ENCODE results near the gene PYDC1.
A peak's percentile ranks its signal among the peaks of the same experiment; 100 is the strongest.
"Not testable (repeated sequence)": the region's sequence is repeated elsewhere in the genome, so short reads cannot be mapped to it uniquely, and the experiment has no call there.

The PYDC1 gene

DNA sequence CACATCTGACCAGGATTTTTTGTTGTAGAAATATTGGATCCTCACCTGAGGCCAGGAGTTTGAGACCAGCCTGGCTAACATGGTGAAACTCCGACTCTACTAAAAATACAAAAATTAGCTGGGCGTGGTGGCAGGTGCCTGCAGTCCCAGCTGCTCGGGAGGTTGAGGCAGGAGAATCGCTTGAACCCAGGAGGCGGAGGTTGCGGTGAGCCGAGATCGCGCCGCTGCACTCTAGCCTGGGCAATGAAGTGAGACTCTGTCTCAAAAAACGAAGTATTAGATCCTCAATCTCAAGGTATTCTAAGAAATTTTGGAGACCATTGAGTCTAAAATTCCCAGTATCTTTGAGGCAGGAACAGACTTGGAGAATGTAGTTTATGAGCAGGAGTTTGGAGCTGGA is 21.1 kb downstream of the PYDC1 start:
- DNase-seq: not testable (repeated sequence)

DNA sequence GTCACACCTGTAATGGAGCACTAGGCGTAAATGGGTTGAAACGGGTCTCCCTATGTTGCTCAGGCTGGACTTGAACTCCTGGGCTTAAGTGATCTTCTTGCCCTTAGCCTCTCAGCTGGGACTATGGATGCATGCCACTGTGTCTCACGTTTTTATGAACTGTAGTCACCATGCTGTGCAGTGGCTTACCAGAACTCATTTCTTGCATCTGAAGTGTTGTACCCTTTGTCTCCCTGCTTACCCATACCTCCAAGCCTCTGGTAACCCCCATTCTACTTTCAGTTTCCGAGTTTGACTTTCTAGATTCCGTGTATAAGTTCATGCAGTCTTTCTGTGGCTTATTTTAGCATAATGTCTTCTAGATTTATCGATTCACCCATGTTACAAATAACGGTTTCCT is 22.0 kb downstream of the PYDC1 start:
- DNase-seq: no peak

DNA sequence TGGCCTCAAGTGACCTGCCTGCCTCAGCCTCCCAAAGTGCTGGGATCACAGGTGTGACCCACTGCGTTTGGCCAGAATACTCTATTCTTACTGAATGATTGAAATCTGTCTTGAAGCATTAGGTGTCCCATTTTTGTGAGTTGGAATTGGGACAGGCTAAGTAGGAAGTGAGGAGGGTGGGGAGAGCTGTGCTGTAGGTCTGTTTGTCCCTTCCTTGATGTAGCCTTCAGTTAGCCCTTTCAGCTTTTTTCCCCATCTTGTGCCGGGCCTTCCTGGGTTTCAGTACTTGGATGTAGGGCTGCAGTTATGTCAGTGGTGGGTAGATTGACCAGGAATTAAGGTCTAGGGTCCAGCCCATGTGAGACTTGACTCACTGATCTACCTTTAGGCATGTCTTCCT is 23.1 kb downstream of the PYDC1 start:
- DNase-seq: no peak

DNA sequence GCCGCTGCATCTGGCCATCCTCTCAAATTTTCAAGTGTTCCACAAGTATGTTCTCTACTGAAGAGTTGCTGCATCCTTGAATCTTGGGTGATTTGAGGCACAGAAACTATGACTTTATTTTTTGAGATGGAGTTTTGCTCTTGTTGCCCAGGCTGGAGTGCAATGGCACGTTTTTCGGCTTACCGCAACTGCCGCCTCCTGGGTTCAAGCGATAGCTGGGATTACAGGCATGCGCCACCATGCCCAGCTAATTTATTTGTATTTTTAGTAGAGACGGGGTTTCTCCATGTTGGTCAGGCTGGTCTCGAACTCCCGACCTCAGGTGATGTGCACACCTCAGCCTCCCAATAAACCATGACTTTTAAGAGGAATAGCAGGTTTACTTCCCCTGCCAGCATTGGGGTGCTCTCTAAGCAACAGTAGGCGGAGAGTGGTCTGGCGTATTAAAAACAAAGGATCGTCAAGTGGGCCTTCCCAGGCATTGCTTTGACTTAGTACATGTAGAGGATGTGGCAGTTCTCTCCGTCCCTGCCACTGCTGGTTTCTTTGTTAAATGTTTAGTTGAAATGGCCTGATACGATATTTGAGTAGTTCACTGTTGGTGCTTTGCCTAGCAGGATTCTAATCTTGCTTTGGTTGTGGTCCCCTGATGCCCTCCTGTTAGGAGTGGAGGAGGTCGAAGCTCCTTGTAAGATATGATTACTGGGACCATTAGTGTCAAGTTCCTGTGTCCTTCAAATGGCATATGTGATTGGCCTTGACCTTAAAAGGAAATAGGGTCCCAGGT is 23.9 kb downstream of the PYDC1 start:
- DNase-seq: no peak

DNA sequence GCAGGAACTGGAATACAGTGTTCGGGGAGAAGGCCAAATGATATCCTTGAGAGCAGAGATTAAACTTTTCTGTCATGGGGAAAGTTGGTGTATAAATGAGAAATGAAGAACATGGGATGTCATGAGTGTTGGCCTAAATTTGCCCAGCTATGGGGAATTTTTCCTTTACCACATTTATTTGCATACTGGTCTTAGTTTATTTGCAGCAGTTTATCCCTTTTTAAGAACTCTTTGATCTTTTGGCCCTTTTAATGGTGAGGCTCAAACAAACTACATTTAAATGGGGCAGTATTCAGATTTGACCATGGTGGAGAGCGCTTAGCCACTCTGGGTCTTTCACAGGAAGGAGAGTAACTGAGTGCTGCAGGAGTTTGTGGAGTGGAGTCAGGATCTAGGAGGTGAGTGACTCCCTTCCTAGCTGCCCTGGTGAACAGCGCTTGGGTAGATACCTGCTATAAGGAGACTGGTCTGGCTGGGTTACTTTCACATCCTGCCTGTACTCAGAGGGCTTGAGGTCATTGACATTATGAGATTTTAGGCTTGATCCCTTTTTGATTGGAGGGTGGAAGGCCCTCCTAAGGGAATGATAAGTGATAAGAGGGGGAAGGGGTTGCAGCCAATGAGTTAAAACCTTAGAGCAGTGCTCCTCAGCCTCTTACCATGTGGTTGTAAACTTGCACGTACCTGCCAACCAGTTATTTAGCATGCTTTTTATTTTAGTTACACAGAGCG is 25.1 kb downstream of the PYDC1 start:
- no peak for DNase-seq

DNA sequence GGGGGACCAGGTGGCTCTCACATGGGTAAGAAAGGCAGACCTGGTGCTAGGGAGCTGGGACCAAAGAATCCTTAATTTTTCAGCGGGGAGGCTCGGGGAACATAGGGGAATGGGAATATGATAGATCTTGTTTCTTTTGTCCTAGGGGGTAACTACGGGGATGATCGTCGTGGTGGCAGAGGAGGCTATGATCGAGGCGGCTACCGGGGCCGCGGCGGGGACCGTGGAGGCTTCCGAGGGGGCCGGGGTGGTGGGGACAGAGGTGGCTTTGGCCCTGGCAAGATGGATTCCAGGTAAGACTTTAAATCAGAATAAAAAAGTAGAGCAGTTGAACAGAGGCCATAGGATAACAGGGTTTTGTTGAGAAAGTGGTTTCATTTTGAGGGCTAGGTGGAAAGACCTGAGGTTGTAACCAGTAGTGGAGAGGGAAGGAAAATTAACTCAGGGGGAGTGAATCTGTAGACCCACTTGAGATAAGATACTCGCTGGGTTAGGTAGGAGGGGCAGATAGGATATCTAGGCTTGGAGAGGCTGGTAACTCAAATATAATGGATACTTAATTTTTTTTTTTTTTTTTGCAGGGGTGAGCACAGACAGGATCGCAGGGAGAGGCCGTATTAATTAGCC is 26.0 kb downstream of the PYDC1 start:
- DNase-seq: no peak

DNA sequence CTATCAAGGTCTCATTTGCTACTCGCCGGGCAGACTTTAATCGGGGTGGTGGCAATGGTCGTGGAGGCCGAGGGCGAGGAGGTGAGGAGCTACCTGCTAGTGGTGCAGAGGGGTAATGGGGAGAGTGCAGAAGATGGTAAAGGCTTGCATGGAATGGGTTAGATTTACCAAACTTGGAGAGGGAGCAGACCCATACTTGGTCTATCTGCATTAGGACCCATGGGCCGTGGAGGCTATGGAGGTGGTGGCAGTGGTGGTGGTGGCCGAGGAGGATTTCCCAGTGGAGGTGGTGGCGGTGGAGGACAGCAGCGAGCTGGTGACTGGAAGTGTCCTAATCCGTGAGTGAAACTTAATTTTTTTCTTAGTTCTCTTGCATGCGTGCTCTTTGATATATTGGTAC is 26.9 kb downstream of the PYDC1 start:
- no peak for DNase-seq

DNA sequence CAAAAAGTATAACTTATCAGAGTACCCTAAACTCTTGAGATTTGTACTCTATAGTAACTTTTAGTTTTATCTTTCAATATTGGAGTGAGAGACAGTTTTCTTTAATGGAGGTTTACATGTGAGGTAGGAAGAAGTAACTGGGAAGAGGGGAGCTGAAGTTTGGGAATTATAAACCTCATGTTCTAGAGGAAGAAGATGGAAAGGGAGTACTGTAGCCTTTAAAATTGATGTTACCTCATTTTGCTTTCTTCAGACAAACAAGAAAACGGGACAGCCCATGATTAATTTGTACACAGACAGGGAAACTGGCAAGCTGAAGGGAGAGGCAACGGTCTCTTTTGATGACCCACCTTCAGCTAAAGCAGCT is 27.5 kb downstream of the PYDC1 start:
- DNase-seq: no peak

DNA sequence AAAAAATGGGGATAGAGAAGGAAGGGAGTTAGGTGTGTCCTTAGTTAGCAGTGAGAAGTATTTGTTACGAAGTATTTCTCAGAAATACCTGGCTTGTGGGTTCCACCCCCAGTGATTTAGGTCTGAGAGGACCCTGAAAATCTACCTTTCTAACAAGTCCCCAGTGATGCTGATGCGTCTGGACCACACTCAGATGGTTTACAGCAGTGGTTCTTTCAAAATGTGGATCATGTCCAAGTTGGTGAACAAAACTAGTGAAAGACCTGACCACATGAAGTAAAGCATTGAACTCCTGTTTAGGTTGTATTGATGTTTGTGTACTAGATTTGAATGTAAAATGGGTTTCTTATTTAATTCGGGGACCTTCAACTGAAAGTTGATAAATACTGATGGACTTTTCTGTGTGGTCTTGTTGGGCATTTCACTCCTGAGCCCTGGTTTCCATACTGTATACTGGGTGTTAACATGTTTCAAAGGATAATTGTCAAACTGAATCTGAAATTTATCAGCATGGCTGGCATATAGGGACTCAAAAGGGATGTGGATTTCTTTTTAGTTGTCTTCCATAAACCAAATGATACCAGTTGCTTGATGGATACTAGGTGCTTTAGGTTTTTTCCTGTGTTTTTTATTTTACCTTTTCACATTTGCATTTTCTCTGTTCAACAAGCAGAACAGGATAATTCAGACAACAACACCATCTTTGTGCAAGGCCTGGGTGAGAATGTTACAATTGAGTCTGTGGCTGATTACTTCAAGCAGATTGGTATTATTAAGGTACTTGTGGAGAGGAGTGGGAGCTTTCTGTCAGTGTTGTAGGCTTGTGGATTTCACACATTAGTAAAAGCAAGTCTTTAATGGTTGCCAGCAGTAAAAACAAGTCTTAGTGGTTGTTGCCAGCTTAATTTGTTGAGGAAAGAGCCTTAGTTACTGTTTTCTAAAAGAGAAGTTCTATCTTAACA is 28.2 kb downstream of the PYDC1 start:
- DNase-seq: no peak

DNA sequence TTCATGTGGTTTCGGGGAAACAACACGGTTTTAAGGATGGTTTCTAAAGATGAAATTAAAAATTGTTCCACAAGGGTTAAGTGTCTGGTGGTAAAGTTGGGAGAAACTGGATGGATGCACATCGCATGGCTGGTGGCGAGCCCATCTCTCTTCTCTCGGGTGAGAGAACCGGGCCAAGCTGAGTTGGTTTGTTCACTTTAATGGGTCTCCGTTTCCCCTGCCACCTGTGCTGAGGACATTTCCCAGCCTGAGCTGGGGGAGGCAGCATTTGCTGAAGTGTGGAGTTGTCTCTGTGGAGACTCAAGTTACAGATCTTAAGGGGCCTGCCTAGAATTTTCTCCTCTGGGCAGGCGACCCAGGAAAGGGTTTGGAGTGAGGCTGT is 29.1 kb downstream of the PYDC1 start:
- DNase-seq: no peak

DNA sequence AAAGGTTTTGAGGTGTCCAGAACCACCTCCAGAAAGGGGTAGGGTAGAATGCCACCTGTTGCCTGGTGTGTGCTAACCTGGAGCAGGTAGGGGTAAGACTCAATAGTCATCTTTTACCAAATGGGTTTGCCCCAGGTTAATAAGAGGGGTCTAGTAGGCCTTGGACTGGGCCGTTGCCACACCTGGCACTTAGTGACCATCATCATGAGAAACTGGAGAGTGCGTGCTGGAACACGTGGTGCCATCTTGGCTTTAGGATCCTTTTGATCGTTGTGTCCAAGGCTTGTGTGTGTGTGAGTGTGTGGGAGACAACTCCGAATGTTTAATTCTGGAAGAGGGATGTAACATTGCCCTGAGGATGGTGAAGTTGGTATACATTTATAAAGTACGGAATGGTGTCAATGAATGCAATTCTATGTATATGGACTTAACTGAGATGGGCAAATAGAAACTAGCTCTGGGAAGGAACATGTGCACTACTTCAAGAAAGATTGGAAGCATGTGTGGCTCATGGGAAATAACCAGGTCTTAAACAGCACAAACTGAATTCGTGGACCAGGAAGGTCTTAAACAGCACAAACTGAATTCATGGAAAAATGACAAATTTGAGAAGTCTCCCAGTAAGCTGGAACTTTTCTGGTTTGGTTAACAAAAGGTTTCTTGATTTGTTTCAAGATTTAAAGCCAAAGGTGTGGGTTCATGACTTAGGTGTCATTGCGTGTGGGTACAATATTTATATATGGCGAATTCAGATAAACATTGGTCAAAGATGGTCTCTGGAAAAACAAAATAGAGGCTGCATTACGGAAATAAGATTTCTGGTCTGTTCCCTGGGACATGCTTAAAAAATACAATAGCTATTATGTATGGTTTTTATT is 29.8 kb downstream of the PYDC1 start:
- no peak for DNase-seq

DNA sequence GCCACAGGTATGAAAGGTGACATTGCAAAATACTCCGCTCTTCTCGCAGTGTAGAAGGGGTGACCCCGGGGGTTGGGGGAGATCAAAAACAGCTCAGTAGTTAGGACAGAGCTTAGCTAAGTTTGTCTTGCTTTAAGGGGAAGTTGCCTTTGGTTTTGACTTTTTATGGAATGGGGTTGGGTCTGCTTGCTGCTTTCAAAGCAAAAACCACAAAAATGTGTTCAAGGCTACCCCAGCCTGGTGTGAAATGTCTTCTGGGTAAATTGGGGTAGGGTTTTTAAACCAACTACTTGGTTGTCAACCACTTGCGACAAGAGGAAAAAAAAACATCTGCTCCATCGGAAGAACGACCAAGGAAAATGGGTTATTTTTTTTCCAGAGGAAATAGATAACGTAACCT is 30.8 kb downstream of the PYDC1 start:
- no peak for DNase-seq

DNA sequence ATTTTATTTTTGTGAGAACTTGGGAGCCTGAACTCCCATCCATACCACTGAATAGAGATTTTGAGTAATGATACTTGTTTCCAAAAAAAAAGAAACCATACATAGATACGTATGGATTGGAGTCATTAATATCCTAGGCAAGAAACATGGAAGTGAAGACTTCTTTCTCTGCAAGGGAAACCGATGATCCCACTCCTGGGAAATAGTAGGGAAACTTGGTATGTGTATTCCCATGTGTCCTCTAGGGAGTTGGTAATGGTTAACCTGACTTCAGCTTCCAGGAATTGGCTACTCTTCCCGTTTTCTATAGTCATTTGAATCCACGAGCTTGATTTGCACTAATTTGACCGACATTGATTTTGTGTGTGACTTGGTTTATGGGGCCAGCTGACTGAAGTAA is 31.6 kb downstream of the PYDC1 start:
- DNase-seq: no peak

DNA sequence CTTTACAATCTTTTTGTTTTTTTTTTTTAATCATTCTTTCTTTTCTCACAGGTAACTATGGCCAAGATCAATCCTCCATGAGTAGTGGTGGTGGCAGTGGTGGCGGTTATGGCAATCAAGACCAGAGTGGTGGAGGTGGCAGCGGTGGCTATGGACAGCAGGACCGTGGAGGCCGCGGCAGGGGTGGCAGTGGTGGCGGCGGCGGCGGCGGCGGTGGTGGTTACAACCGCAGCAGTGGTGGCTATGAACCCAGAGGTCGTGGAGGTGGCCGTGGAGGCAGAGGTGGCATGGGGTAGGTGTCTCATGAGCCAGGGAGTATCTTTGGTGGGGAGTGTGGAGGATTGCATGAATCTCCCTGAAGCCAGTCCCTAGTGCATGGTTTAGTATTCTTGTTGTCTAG is 32.0 kb downstream of the PYDC1 start:
- DNase-seq: no peak

DNA sequence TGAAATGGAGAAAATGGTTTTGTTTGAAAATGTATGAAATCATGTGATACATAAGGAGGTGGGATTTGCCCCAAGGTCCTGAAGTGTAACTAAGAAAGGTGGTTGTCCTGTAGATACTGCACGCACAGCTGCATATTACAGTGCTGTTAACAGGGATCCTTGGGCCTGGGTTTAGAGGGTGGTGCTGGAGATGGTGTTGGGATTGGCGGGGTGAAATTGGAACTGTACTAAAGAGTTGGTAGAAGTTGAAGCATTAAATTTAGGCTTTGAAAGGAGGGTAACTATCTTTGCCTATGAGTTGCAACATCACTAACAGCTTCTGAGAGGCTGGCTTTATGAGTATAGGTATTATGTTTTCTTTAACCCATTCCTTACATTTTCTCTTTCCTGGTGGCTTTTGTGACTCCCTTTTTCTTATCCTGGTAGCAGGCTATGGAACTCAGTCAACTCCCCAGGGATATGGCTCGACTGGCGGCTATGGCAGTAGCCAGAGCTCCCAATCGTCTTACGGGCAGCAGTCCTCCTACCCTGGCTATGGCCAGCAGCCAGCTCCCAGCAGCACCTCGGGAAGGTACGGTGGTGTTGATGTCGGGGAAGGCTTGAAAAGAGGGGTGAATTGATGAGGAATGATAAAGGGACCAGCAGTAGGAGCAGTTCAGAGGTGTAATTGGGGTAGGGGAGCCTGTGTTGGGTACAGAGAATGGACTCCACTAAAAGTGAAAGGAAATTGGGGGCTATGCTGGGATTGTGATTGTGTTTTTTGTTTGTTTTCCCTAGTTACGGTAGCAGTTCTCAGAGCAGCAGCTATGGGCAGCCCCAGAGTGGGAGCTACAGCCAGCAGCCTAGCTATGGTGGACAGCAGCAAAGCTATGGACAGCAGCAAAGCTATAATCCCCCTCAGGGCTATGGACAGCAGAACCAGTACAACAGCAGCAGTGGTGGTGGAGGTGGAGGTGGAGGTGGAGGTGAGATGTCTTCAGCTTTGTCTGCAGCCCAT is 33.2 kb downstream of the PYDC1 start:
- DNase-seq: no peak

DNA sequence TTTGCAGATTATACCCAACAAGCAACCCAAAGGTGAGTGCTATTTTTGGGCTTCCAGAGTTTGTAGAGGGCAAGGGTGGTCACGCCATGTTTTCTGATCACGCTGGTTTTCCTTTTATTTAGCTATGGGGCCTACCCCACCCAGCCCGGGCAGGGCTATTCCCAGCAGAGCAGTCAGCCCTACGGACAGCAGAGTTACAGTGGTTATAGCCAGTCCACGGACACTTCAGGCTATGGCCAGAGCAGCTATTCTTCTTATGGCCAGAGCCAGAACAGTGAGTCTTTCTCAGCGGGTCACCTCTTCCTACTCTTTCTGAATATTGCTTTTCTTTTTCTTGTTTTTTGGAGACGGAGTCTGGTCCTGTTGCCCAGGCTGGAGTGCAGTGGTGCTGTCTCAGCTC is 34.5 kb downstream of the PYDC1 start:
- no peak for DNase-seq

DNA sequence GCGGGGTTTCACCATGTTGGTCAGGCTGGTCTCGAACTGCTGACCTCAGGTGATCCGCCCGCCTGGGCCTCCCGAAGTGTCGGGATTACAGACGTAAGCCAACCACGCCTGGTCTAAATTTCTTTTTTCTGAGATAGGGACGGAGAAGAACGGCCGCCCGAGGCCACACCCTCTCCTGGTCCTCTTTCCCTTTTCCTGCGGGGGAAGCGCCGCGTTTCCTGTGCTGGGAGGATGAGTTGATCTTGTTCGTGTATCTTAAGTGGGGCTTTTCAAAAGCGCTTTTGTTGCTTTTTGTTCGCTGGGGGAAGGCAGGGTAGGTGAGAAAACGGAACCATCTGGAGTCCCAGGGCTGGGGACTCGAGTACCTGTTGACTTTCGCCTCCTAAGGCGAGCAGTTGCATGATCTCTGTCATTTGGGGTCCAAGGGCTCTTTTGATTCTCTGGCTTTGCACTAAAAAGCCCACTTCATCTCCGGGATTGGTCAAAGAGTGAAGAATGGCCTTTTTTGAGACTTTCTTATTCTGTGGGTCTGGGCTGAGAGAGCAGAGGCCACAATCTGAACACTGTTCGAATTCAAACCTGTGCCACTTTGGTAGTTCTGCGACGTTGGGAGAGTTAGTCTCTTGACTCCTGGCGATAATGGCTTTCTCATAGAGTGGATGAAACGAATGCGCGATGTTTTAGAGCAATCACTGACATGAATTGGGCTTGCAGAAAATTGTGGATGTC is 35.7 kb downstream of the PYDC1 start:
- DNase-seq: peak; percentile 12

DNA sequence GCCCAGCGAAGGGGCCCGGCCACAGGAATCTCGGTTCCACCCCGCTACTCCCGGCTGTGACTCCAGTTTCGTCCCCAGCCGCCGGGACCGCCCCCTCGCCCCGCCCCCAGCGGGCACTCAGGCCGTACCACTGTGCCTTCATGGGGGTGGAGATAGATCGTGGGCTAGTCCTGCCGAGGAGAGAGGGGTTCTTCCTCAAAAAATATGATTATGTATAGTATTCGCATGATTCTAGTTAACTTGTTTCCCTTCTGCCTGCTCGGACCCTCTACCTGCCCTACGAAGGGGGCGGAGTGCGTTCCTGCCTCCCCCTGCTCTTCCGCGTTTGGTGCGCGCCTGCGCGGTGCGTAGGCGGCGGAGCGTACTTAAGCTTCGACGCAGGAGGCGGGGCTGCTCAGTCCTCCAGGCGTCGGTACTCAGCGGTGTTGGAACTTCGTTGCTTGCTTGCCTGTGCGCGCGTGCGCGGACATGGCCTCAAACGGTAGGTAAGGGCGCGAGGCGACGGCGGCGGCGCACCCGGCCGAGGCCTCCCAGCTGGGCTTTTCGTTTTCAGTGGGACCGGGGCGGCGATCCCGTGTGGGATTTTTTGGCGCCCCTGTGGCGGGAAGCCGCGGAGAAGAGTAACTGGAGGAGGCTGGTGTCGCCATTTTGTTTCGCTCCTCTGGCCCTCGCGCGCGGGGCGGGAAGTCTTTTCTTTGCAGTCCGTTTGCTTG is 37.0 kb downstream of the PYDC1 start, which contains the start of gene FUS:
Gene FUS, plus strand, starts transcription at position 393 of the 713 bp plus-strand sequence. Its CDS starts 76 bp downstream, at position 469.
- DNase-seq: peak; percentile 92

DNA sequence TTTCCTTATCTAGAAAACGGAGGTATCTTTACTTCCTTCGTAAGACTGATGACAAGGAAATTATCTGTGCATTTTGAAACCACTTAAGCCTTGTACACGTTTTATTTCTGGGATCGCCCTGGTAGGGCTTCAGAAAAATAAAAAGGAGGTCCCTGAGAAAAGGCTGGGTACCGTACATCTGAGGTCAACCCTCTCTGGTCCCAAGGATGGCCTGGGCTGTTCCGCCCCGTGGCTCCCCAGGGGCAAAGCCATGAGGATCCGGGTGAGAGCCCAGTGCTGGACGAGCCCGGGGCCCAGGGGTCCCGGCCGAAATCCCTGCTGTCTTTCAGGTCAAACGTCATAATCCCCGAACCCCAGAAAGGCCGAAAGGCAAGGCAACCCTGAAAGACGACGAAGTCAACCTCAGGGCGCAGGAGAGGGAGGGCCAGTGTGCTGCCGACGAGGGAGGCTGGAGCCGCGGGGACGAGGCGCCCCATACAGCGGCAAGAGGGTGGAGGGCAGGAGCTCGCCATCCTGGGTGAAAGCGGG is 37.7 kb downstream of the PYDC1 start:
- no peak for DNase-seq

All from NCI-H2227 treated with DMSO at 0.1 percent for 48 hours (cell line).